Peyer's patch (tissue), 4 donors: Measurements from ENCODE around the gene NELL1. TPM values are rescaled to one million over a fixed set of nuclear protein-coding genes. Genes with fewer than 3 reads are reported as not detected.

Experiments
- DNase-seq, 3 donors: peaks; one replicate each; pipeline ENCODE4 v3.0.0-alpha.2; 2017 to 2019
- H3K27ac ChIP-seq, 4 donors: fragments of 200-600 bp; sonication (generic); one replicate each; pipeline ENCODE4 v1.5.1; 2016 to 2019
- H3K27me3 ChIP-seq, 2 donors: fragments of 200-600 bp; sonication (generic); one replicate each; pipeline ENCODE4 v1.5.1; 2019
- H3K36me3 ChIP-seq, 3 donors: fragments of 200-600 bp; sonication (generic); one replicate each; pipeline ENCODE4 v1.5.1; 2016 to 2019
- H3K4me1 ChIP-seq, 4 donors: fragments of 200-600 bp; sonication (generic); one replicate each; pipeline ENCODE4 v1.5.1; 2016 to 2019
- H3K4me3 ChIP-seq, 4 donors: fragments of 200-600 bp; sonication (generic); 1 replicate in 3 of 4; 2 replicates in 1 of 4; pipeline ENCODE4 v1.5.1; 2016 to 2019; ENCODE audit warnings: mild to moderate bottlenecking in 1 of 4
- H3K9me3 ChIP-seq, 4 donors: fragments of 200-600 bp; sonication (generic); one replicate each; pipeline ENCODE4 v1.5.1; 2016 to 2019; ENCODE audit warnings: mild to moderate bottlenecking in 1 of 4
- CTCF ChIP-seq, 6 experiments: fragments of 450-650 bp in 4 of 6; fragments of 200-600 bp in 2 of 6; sonication (generic) in 1 of 6; IDR thresholded peaks; one replicate each; pipeline ENCODE4 v1.5.1; 2017 to 2019; ENCODE audit warnings: antibody characterized with exemption in 6 of 6, mild to moderate bottlenecking in 3 of 6, moderate library complexity in 1 of 6
- POLR2A ChIP-seq, 2 donors: fragments of 450-650 bp; IDR thresholded peaks; one replicate each; pipeline ENCODE4 v1.5.1; 2017; ENCODE audit warnings: antibody characterized with exemption in 2 of 2, mild to moderate bottlenecking in 2 of 2, moderate library complexity in 2 of 2
- total RNA-seq, 4 donors: library from RNA; depleted of rRNA; stranded (reverse); fragments of >200 nt; gene quantifications; one replicate each; pipeline ENCODE4 v1.1.0, GENCODE V29; 2016

NELL1 gene
- total RNA-seq, 4 donors from 2014 or later = not detected

- Histone ChIP-seq H3K9me3 (no peaks in the 10 kb centered on the region), H3K27me3 (no peaks in the 10 kb centered on the region), H3K4me3 (no peak overlapping the region), H3K27ac (no peak overlapping the region), H3K36me3 (no peaks in the 10 kb centered on the region), H3K4me1 (no peaks in the 10 kb centered on the region)
- no peak for DNase-seq
- TF ChIP-seq CTCF (IDR thresholded peaks at IDR 0.05) (no peak), POLR2A (IDR thresholded peaks at IDR 0.05) (no peak)
These were observed 322.1 kb downstream of the NELL1 start for GRCh38 chr11:20991471-20991870.

GRCh38 chr11:21007297-21007696 lies 337.9 kb downstream of the NELL1 start:
- no peaks in the 10 kb centered on the region for H3K27me3 ChIP-seq
- H3K9me3 ChIP-seq = no peaks in the 10 kb centered on the region
- H3K4me1 ChIP-seq = no peaks in the 10 kb centered on the region
- H3K27ac ChIP-seq = no peak overlapping the region
- TF ChIP-seq POLR2A (IDR thresholded peaks at IDR 0.05) (no peak), CTCF (IDR thresholded peaks at IDR 0.05) (no peak)
- no peak for DNase-seq
- H3K4me3 ChIP-seq = no peak overlapping the region
- H3K36me3 ChIP-seq = no peaks in the 10 kb centered on the region

GRCh38 chr11:21018248-21018647 lies 348.9 kb downstream of the NELL1 start:
- Histone ChIP-seq H3K9me3 (no peaks in the 10 kb centered on the region), H3K36me3 (no peaks in the 10 kb centered on the region), H3K27me3 (no peaks in the 10 kb centered on the region), H3K4me3 (no peak overlapping the region), H3K4me1 (no peaks in the 10 kb centered on the region), H3K27ac (no peak overlapping the region)
- DNase-seq = no peak
- no peak for TF ChIP-seq POLR2A (IDR thresholded peaks at IDR 0.05)
- no peak for TF ChIP-seq CTCF (IDR thresholded peaks at IDR 0.05)

GRCh38 chr11:21026685-21027084 lies 357.3 kb downstream of the NELL1 start:
- Histone ChIP-seq H3K9me3 (no peaks in the 10 kb centered on the region), H3K27ac (no peak overlapping the region), H3K36me3 (no peaks in the 10 kb centered on the region), H3K27me3 (no peaks in the 10 kb centered on the region), H3K4me1 (no peaks in the 10 kb centered on the region), H3K4me3 (no peak overlapping the region)
- DNase-seq = no peak
- TF ChIP-seq CTCF (IDR thresholded peaks at IDR 0.05) (no peak), POLR2A (IDR thresholded peaks at IDR 0.05) (no peak)

- H3K36me3 ChIP-seq = no peaks in the 10 kb centered on the region
- no peak overlapping the region for H3K4me3 ChIP-seq
- TF ChIP-seq CTCF (IDR thresholded peaks at IDR 0.05) = no peak
- TF ChIP-seq POLR2A (IDR thresholded peaks at IDR 0.05) = no peak
- no peaks in the 10 kb centered on the region for H3K9me3 ChIP-seq
- no peak overlapping the region for H3K27ac ChIP-seq
- H3K27me3 ChIP-seq = no peaks in the 10 kb centered on the region
- H3K4me1 ChIP-seq = no peaks in the 10 kb centered on the region
- DNase-seq = no peak
These were observed 368.5 kb downstream of the NELL1 start for GRCh38 chr11:21037850-21038249.

- TF ChIP-seq POLR2A (IDR thresholded peaks at IDR 0.05) = no peak
- TF ChIP-seq CTCF (IDR thresholded peaks at IDR 0.05) = no peak
These were observed 369.4 kb downstream of the NELL1 start for GRCh38 chr11:21038801-21039200.

More at GRCh38 chr11:21038801-21039200, 369.4 kb downstream of the NELL1 start:
- H3K27ac ChIP-seq = no peak overlapping the region
- no peak overlapping the region for H3K4me3 ChIP-seq
- no peaks in the 10 kb centered on the region for H3K9me3 ChIP-seq
- H3K36me3 ChIP-seq = no peaks in the 10 kb centered on the region
- no peaks in the 10 kb centered on the region for H3K27me3 ChIP-seq
- DNase-seq = no peak
- no peaks in the 10 kb centered on the region for H3K4me1 ChIP-seq
